MCF 10A (cell line): Measurements from ENCODE around the gene PLXNA1. TPM values are rescaled to one million over a fixed set of nuclear protein-coding genes. Genes with fewer than 3 reads are reported as not detected.

Experiments
- BruUV-seq: library from RNA; stranded (reverse); fragments of 400-500 nt; replicated peaks from 2 replicates; lab custom pipeline; 2021; lab: Mats Ljungman, UMichigan
- CTCF ChIA-PET: fragments of 300-600 bp; sonication (Branson Sonifier 250); formaldehyde crosslinking; extraction: SDS; loops from one replicate; lab custom pipeline; 2021; ENCODE audit warnings: antibody characterized with exemption, inconsistent platforms; lab: Yijun Ruan, JAX
- POLR2A ChIA-PET: fragments of 300-600, 350-650 bp; sonication (Branson Sonifier 250); formaldehyde crosslinking; extraction: SDS; loops from one replicate; lab custom pipeline; 2020; ENCODE audit warnings: antibody characterized with exemption, inconsistent platforms; lab: Yijun Ruan, JAX
- DNase-seq: peaks from one replicate; pipeline ENCODE4 v3.0.0-alpha.2; 2018; ENCODE audit not compliant: unreplicated experiment
- H3K27ac Mint-ChIP-seq: one replicate; pipeline ENCODE4 v1.8.0; 2022; ENCODE audit warnings: mild to moderate bottlenecking, low read depth, mixed read lengths; ENCODE audit not compliant: unreplicated experiment
- H3K27me3 Mint-ChIP-seq: one replicate; pipeline ENCODE4 v1.8.0; 2022; ENCODE audit warnings: mixed read lengths; ENCODE audit not compliant: insufficient read depth, unreplicated experiment
- H3K36me3 Mint-ChIP-seq: one replicate; pipeline ENCODE4 v1.8.0; 2022; ENCODE audit warnings: mild to moderate bottlenecking, moderate library complexity, mixed read lengths; ENCODE audit not compliant: insufficient read depth, unreplicated experiment
- H3K4me1 Mint-ChIP-seq: one replicate; pipeline ENCODE4 v1.8.0; 2022; ENCODE audit warnings: mixed read lengths; ENCODE audit not compliant: insufficient read depth, unreplicated experiment
- H3K4me3 Mint-ChIP-seq: one replicate; pipeline ENCODE4 v1.8.0; 2022; ENCODE audit warnings: mild to moderate bottlenecking, moderate library complexity, mixed read lengths; ENCODE audit not compliant: unreplicated experiment
- H3K9me3 Mint-ChIP-seq: one replicate; pipeline ENCODE4 v1.8.0; 2022; ENCODE audit warnings: mixed read lengths; ENCODE audit not compliant: unreplicated experiment
- intact Hi-C: fragments of 100-400 bp; cut with micrococcal nuclease; formaldehyde crosslinking; loops from 2 replicates; pipeline ENCODE4 v1.14.1; 2022
- total RNA-seq: library from RNA; stranded (reverse); gene quantifications from 2 replicates; pipeline ENCODE4 v1.2.3, GENCODE V29; 2022
- TF ChIP-seq, protein P1 (sequence below): fragments of 200-600 bp; IDR thresholded peaks from one replicate; pipeline ENCODE4 v1.8.0; 2022; ENCODE audit warnings: antibody characterized with exemption, mild to moderate bottlenecking; ENCODE audit not compliant: unreplicated experiment

The PLXNA1 gene
- total RNA-seq, 1 experiment from 2014 or later = 48.4 TPM

DNA sequence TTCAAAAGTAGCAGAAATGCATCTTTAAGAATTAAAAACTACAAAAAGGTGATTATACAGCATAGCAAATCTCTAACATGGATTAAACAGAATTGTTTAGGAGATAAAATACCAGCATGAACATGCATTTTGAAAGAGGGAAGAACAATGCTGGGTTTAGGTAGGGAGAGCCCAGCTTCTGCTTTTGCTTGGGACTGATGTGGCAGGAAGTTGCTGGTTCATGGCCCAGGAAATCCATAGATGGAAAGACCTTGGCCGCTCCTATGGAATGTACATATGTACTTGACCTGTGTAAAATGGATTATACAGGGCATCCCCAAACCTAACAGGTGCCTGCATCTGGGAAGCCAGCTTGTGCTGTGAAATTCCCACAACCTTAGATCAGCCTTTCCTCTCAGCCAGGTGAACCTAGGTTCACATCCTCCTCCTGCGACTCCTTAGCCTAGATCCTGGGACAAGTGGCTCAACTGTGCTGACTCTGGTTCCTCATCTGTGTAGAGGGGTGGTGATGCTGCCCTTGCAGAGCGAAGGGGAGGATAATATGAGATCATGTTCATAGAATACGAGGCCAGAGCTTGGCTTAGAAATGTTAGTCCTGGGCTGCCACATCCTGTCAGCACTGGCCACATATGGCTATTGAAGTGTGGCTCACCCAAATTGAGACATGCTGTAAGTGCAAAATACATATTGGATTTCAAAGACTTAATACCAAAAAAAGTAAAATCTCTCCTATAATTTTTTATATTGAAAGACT is 47.0 kb upstream of the PLXNA1 start:
- Mint-ChIP-seq H3K27me3 (no peaks in the 10 kb centered on the region), H3K36me3 (no peaks in the 10 kb centered on the region), H3K27ac (no peak overlapping the region), H3K4me1 (peaks cover 6% of the 10 kb centered on the region), H3K9me3 (no peaks in the 10 kb centered on the region), H3K4me3 (no peak overlapping the region)
- no TSS peak for BruUV-seq
- POLR2A ChIA-PET = interaction anchor here (0.6 kb wide), 1 partner anchor 9 kb away, joined by 3 read pairs; no protein-coding TSS in a partner anchor
- intact Hi-C loops = no loop called here
- TF ChIP-seq, protein P1, sequence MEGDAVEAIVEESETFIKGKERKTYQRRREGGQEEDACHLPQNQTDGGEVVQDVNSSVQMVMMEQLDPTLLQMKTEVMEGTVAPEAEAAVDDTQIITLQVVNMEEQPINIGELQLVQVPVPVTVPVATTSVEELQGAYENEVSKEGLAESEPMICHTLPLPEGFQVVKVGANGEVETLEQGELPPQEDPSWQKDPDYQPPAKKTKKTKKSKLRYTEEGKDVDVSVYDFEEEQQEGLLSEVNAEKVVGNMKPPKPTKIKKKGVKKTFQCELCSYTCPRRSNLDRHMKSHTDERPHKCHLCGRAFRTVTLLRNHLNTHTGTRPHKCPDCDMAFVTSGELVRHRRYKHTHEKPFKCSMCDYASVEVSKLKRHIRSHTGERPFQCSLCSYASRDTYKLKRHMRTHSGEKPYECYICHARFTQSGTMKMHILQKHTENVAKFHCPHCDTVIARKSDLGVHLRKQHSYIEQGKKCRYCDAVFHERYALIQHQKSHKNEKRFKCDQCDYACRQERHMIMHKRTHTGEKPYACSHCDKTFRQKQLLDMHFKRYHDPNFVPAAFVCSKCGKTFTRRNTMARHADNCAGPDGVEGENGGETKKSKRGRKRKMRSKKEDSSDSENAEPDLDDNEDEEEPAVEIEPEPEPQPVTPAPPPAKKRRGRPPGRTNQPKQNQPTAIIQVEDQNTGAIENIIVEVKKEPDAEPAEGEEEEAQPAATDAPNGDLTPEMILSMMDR = no peak
- DNase-seq = no peak
- CTCF ChIA-PET = interaction anchor here (0.6 to 1.5 kb wide), 3 partner anchors 28 to 259 kb away, joined by 3 read pairs; no protein-coding TSS in a partner anchor

DNA sequence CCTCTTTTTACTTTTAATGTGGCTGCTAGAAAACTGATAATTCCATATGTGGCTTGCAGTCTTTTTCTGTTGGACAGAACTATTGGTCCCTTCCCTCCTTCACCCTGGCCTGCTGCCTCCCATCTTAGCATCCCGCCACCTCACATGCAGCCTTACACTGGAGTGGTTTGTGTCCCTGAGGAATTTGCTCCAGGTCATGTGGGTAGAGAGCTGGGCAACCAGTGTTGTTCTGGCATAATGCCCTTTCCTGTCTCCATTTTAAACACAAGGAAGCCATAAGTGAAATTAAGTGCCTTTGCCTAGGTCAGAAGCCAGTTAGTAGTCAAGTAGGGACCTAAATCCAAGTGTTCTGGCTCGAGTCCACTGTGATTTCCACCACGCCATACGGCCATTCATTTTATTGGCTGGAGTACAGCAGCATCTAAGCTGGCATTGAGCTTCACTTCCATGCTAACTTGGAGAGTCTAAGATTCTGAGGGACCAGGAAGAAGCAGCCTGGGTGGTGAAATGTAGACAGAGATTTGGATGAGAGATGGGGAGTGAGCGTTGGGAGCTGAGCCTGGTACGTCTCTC is 46.0 kb upstream of the PLXNA1 start:
- Mint-ChIP-seq H3K4me1 (peaks cover 10% of the 10 kb centered on the region), H3K27me3 (no peaks in the 10 kb centered on the region), H3K9me3 (no peaks in the 10 kb centered on the region), H3K27ac (no peak overlapping the region), H3K36me3 (no peaks in the 10 kb centered on the region), H3K4me3 (no peak overlapping the region)
- ChIA-PET POLR2A (no interaction called here), CTCF (interaction anchor here (0.6 to 1.5 kb wide), 2 partner anchors 166 to 260 kb away, joined by 3 read pairs; no protein-coding TSS in a partner anchor)
- intact Hi-C loops = no loop called here
- BruUV-seq = no TSS peak
- no peak for DNase-seq
- TF ChIP-seq, protein P1 = no peak

DNA sequence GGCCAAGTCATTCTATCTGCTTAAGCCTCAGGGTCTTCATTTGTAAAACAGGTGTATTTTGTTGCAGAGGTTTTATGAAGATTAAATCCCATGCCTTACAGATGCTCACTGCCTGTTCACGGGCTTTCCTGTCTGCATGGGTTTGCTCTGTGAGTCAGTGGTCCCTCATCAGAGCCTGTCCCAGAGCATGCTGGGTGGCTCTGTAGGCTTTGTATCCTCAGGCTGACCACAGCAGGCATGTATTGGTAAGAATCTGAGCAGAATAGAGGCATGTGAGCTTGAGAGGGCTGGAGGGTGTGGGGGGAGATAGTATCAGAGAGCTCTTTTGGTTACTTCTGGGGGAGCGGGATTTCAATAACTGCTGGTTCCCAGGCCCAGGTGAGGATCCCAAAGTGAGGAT is 45.4 kb upstream of the PLXNA1 start:
- TF ChIP-seq, protein P1 = no peak
- no peaks in the 10 kb centered on the region for H3K36me3 Mint-ChIP-seq
- BruUV-seq = no TSS peak
- no peak overlapping the region for H3K27ac Mint-ChIP-seq
- no peak for DNase-seq
- H3K4me3 Mint-ChIP-seq = no peak overlapping the region
- CTCF ChIA-PET = interaction anchor here (1.5 kb wide), 1 partner anchor 260 kb away, joined by 3 read pairs; no protein-coding TSS in a partner anchor
- H3K9me3 Mint-ChIP-seq = no peaks in the 10 kb centered on the region
- intact Hi-C loops = no loop called here
- H3K4me1 Mint-ChIP-seq = peaks cover 12% of the 10 kb centered on the region
- no peaks in the 10 kb centered on the region for H3K27me3 Mint-ChIP-seq
- POLR2A ChIA-PET = no interaction called here

DNA sequence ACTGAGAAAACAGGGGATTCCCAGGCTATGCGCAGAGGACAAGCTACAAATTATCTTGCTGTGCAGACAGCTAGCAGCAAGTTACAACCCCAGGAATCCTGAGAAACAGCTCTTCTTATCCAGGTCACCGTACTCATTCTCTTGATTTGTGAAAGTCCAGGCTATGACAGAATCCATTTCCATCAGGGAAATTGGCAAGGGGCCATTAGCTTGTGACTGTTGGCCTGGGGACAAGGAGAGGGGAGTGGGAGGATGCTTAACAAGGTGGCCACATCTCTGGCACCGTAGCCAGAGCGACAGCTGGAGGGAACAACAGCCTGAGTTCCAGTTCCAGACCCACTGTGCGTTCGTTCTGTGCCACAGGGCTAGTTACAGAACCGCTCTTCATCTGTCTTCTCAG is 44.9 kb upstream of the PLXNA1 start:
- no peak overlapping the region for H3K27ac Mint-ChIP-seq
- H3K9me3 Mint-ChIP-seq = no peaks in the 10 kb centered on the region
- H3K4me3 Mint-ChIP-seq = no peak overlapping the region
- ChIA-PET CTCF (no interaction called here), POLR2A (interaction anchor here (0.6 to 0.7 kb wide), 2 partner anchors 69 to 852 kb away, joined by 3 read pairs; no protein-coding TSS in a partner anchor)
- no TSS peak for BruUV-seq
- peaks cover 1% of the 10 kb centered on the region for H3K36me3 Mint-ChIP-seq
- peaks cover 12% of the 10 kb centered on the region for H3K4me1 Mint-ChIP-seq
- H3K27me3 Mint-ChIP-seq = no peaks in the 10 kb centered on the region
- intact Hi-C loops = no loop called here
- no peak for DNase-seq
- TF ChIP-seq, protein P1 = no peak
